NCI-H226 (cell line): ENCODE measurements around the gene GRWD1.
A peak's percentile ranks its signal among the peaks of the same experiment; 100 is the strongest.

Source experiments
- DNase-seq: peaks from one replicate; pipeline ENCODE4 v3.0.0-alpha.2; 2015

The GRWD1 gene

DNA sequence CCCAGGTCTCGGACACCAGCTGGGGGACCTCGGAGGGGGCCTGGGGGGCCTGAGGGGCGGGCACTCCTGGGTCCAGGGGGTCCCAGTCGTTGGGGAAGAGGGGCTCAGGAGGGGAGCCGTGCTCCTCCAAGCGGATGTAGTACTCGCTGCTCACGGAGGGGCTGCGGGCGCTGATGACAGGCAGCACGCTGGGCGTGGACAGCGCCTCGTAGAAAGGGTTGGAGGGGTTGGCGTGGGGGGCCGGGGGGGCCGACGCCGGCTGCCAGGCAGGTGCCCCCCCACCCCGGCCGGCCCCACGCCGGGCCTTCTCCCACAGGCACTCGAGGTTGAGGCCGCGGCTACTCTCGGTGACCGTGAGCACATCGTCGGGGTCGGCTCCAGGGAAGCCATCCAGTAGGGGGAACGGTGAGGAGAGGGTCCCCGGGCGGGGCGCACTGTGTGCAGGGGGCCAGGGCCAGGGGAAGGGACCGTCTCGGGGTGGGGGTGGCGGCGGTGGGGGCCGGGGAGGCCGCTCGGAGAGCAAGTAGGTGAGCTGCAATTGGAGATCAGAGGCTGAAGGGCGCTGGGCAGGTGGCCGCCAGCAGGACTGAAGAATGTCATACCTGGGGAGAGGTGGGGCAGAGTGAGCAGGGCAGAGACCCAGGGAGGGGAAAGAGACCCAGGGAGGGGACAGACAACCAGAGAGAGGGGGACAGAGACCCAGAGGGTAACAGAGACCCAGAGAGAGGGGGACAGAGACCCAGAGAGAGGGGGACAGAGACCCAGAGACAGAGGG, 53.7 kb downstream of the GRWD1 start:
- no peak for DNase-seq

DNA sequence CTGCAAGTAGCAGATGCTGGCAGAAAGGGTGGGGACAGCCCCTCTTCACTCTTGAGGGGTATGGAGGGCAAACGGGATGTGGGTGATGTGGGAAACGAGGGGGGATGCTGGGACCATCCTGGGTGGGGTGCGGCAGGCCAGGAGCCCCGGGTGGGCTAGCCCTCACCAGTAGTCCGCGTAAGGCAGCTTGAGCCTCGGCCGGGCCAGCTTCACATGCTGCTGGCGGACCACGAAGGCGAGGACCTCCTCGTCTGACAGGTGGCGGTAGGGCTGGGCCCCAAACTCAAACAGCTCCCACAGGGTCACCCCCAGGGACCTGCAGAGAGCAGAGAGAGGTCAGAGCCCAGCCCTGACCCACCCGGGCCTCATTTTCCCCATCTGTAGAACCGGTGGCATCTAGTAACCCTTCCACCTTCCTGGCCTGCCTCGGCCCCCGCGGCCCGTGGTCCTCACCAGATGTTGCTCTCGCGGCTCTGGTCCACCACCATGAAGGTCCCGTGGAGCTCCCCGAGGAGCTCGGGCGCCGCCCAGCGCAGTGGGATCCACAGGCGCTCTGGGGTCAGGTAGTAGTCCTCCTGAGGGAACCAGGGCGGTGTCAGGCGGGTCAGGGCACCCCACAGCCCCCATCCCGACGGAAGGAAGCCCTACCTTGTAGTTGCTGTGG, 55.2 kb downstream of the GRWD1 start:
- DNase-seq, result no peak

DNA sequence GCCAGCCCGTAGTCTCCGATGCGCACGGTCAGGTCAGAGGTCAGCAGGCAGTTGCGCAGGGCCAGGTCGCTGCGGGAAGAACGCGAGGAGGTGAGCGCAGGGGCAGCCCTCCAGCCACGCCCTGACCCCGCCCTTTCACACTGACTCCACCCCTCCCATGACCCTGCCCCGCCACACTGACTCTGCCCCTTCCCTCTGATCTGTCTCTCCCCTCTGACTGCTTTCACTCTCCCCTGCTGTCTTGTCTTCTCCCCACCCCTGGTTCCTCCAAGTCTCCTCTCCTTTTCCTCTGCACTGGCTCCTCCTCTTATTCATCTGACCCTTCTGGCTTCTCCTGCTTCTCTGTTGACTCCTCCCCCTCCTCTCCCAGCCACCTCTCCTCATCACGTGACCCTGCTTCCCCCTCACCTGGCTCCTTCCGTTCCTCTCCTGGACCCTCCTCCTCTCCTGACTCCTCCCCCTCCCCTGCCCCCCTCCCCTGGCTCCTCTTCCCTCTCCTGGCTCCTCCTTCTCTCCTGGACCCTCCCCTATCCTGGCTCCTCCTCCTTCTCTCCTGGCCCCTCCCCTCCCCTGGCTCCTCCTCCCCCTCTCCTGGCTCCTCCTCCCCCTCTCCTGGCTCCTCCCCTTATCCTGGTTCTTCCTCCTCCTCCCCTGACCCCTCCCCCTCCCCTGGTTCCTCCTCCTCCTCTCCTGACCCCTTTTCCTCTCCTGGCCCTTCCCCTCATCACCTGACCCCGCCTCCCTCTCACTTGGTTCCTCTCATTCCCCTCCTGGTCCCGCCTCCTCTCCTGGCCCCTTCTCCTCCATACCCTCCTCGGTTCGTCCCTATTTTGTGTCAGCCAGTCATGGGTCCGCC, 55.9 kb downstream of the GRWD1 start:
- DNase-seq, result peak; percentile 91

DNA sequence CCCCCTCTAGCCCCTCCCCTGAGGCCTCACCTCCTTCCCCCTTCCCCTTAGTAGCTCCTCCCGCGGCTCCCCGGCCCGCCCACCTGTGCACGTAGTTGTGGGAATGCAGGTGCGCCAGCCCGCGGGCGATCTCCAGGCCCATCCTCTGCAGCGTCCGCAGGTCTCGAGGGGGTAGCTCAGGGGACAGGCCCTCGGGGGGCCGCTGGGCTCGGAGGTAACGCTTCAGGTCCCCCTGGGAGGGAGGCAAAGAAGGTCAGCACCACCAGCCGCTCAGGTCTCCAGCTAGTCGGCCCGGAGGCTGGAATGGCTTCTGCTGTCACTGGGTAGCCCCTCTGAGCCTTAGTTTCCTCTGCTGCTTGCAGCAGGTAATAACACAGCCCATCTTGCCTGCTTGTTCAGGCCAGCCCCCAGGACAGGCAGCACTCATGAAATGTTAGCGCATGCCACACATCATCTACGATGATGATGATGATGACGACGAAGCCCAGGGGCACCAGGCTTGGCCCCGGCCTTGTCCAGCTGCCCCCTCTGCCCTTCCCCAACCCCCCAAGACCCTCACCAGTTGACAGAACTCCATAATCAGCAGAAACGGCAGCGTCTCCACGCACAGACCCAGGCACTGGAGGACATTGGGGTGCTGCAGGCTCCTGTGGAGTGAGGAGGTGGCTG, 56.7 kb downstream of the GRWD1 start:
- no peak for DNase-seq

DNA sequence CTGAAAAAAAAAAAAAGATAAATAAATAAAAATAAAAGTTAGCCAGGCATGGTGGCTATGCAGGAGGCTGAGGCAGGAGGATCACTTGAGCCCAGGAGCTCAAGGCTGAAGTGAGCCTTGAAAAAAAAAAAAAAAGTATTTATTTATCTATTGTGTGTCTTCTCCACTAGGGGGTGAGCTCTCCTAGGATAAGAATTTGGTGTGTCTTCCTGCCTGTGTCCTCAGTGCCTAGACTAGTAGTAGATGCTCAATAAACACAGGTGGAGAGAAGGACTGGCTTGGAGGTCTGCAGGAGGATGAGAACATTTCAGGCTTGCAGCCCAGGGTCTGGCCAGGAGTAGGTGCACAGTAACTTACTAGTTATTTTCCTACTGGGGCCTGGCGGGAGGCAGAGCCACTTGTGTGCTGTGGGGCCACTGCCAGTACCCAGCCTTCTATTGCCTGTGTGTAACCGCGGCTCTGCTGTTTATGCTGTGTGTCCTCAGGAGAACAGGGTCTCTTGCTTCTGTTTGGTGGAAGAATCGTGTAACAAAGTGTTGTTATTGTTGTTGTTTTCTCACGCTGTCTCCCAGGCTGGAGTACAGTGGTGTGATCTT, 60.5 kb downstream of the GRWD1 start:
- DNase-seq, result peak; percentile 16
